OCI-LY3 (cell line): ENCODE data around the gene PCSK7.

Experiments used
- H2AFZ ChIP-seq: fragments of 200-600, 300-600 bp; shearing (Covaris generic); 2 replicates; pipeline ENCODE4 v1.6.0; 2014; ENCODE audit warnings: antibody characterized with exemption, low read depth, low read length
- H3K27ac ChIP-seq: fragments of 200-600, 300-600 bp; sonication (generic); 2 replicates; pipeline ENCODE4 v1.5.1; 2014; ENCODE audit warnings: mild to moderate bottlenecking, low read length, moderate library complexity, mixed read lengths
- H3K27me3 ChIP-seq: fragments of 200-600, 300-600 bp; sonication (generic); 2 replicates; pipeline ENCODE4 v1.6.1; 2014; ENCODE audit warnings: low read depth, low read length, mixed read lengths
- H3K36me3 ChIP-seq: fragments of 200-600, 300-600 bp; sonication (generic); replicated peaks from 2 replicates; pipeline ENCODE3; 2014; ENCODE audit warnings: low read depth, low read length, mixed read lengths
- H3K4me1 ChIP-seq: fragments of 300-600, 200-600 bp; sonication (generic); 2 replicates; pipeline ENCODE4 v1.6.1; 2014; ENCODE audit warnings: low read length, mixed read lengths
- H3K4me2 ChIP-seq: fragments of 200-600, 300-600 bp; sonication (generic); 2 replicates; pipeline ENCODE4 v1.6.1; 2014; ENCODE audit warnings: low read length, mixed read lengths
- H3K4me3 ChIP-seq: fragments of 300-600, 200-600 bp; sonication (generic); 2 replicates; pipeline ENCODE4 v1.5.1; 2014; ENCODE audit warnings: antibody characterized with exemption, mild to moderate bottlenecking, low read length, moderate library complexity
- H3K79me2 ChIP-seq: fragments of 300-600, 200-600 bp; shearing (Covaris generic); 2 replicates; pipeline ENCODE4 v1.6.1; 2014; ENCODE audit warnings: mild to moderate bottlenecking, low read length, mixed read lengths
- H3K9ac ChIP-seq: fragments of 300-600, 200-600 bp; shearing (Covaris generic); 2 replicates; pipeline ENCODE4 v1.6.0; 2014; ENCODE audit warnings: mild to moderate bottlenecking, low read length, moderate library complexity
- H3K9me3 ChIP-seq: fragments of 200-600, 300-600 bp; shearing (Covaris generic); 2 replicates; pipeline ENCODE4 v1.6.1; 2014; ENCODE audit warnings: low read length, mixed read lengths; ENCODE audit not compliant: insufficient read depth
- H4K20me1 ChIP-seq: fragments of 200-600, 300-600 bp; sonication (generic); 2 replicates; pipeline ENCODE4 v1.6.1; 2016; ENCODE audit warnings: low read length, mixed read lengths; ENCODE audit not compliant: insufficient read depth
- CTCF ChIP-seq: fragments of 200-600, 300-600 bp; sonication (generic); IDR thresholded peaks from 2 replicates; pipeline ENCODE4 v1.5.1; 2014; ENCODE audit warnings: antibody characterized with exemption, low read length, low read depth
- EZH2phosphoT487 ChIP-seq: fragments of 200-600 bp; shearing (Covaris generic); IDR thresholded peaks from 2 replicates; pipeline ENCODE4 v1.6.1; 2018; ENCODE audit warnings: antibody characterized with exemption, mixed run types, low read depth

Gene PCSK7

GRCh38 chr11:117200813-117201657 lies 30.8 kb downstream of the PCSK7 start:
- no peaks in the 10 kb centered on the region for H3K27me3 ChIP-seq
- H3K79me2 ChIP-seq, result no peaks in the 10 kb centered on the region
- no peaks in the 10 kb centered on the region for H4K20me1 ChIP-seq
- H3K27ac ChIP-seq, result no peak overlapping the region
- no peak overlapping the region for H2AFZ ChIP-seq
- no peak for TF ChIP-seq CTCF
- no peak for TF ChIP-seq EZH2phosphoT487
- H3K9me3 ChIP-seq, result no peaks in the 10 kb centered on the region
- no peaks in the 10 kb centered on the region for H3K4me1 ChIP-seq
- peaks cover 7% of the 10 kb centered on the region for H3K36me3 ChIP-seq
- no peak overlapping the region for H3K9ac ChIP-seq
- H3K4me2 ChIP-seq, result no peak overlapping the region
- H3K4me3 ChIP-seq, result no peak overlapping the region

DNA sequence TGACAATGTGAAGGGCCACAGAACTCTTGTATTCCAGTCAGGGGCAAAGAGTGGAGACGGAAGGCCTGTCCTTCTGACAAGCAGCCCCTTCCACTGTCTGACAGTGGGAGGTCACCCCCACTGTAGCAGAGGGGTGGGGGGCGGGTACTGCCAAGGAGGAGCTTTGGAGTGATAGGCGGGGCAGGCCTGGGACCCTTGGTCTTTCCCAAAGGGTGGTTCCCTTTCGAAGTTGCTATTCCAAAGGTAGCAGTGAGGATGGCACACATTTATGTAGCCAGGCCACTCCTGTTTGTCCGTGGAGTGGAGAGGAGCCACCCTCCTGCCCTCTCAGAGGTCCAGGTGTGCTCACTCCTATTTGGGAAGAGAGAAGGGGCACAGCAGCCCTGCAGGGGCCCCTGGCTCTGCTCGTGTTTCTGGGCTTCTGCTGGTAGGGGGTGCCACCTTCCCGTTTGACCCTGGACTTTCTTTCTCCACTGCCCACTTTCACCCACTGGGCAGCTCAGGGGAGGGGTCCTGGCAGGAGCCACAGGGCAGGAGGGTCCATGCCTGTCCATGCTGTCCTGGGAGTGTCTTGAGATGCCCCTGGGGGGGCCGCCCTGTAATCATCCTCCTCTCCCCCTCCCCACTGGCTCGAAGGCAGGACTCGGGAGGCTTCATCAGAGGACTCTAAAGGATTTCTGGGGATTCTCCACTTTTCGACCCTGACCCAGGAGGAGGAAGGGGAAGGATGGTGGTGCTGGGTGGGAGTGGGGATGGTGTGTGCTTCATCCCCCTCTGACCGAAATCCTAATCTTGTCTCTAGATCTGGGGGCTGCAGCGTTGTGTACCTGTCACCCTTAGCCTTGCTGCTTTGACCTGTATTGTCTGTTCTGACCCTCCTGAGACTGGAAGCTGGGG lies 31.7 kb downstream of the PCSK7 start:
- H3K4me3 ChIP-seq, result no peak overlapping the region
- no peaks in the 10 kb centered on the region for H3K79me2 ChIP-seq
- H3K9ac ChIP-seq, result no peak overlapping the region
- no peaks in the 10 kb centered on the region for H4K20me1 ChIP-seq
- no peaks in the 10 kb centered on the region for H3K4me1 ChIP-seq
- H3K27ac ChIP-seq, result no peak overlapping the region
- no peaks in the 10 kb centered on the region for H3K9me3 ChIP-seq
- no peak overlapping the region for H3K4me2 ChIP-seq
- no peaks in the 10 kb centered on the region for H3K27me3 ChIP-seq
- H3K36me3 ChIP-seq, result peaks cover 3% of the 10 kb centered on the region
- H2AFZ ChIP-seq, result no peak overlapping the region
- TF ChIP-seq EZH2phosphoT487 (no peak), CTCF (no peak)

- Histone ChIP-seq H3K9ac (no peak within 1 kb of the TSS), H3K4me1 (no peaks in the 10 kb centered on the region), H3K9me3 (no peaks in the 10 kb centered on the region), H4K20me1 (no peaks in the 10 kb centered on the region), H2AFZ (no peak within 1 kb of the TSS), H3K36me3 (peaks cover 3% of the 10 kb centered on the region), H3K79me2 (no peaks in the 10 kb centered on the region), H3K4me3 (no peak within 1 kb of the TSS), H3K4me2 (no peak within 1 kb of the TSS), H3K27ac (no peak within 1 kb of the TSS), H3K27me3 (no peaks in the 10 kb centered on the region)
- TF ChIP-seq CTCF, result no peak
- TF ChIP-seq EZH2phosphoT487, result no peak
These were observed 32.6 kb downstream of the PCSK7 start, which contains the start of gene TAGLN for GRCh38 chr11:117199053-117199915. TSS of gene TAGLN (plus strand) at chr11:117199370. CDS start at chr11:117203014, 3,644 bp downstream.
